H1 (cell line): ENCODE data around the gene RAB3D. TPM values are rescaled to one million over a fixed set of nuclear protein-coding genes. Genes with fewer than 3 reads are reported as not detected.

Experiments
- CTCF ChIA-PET: fragments of 300-600 bp; sonication (Branson Sonifier 250); formaldehyde crosslinking; loops from one replicate; lab custom pipeline; 2021; ENCODE audit not compliant: partially characterized antibody; lab: Charles Lee
- POLR2A ChIA-PET: fragments of 300-600 bp; sonication (Branson Sonifier 250); formaldehyde crosslinking; loops from one replicate; lab custom pipeline; 2021; ENCODE audit warnings: inconsistent platforms; ENCODE audit not compliant: partially characterized antibody; lab: Charles Lee
- DNase-seq, 2 experiments: peaks; one replicate each; pipeline versions ENCODE4 v3.0.0 to v3.0.0-alpha.2; 2010 to 2022; ENCODE audit warnings: low spot score in 2 of 2, low read depth in 1 of 2, mixed read lengths in 1 of 2
- FAIRE-seq: peaks from 2 replicates; lab custom pipeline; 2011; peaks lifted over from hg19 to GRCh38; lab: Jason Lieb, UNC
- H2AFZ ChIP-seq: 2 replicates; pipeline ENCODE4 v1.8.1; 2012; ENCODE audit warnings: low read length, inconsistent platforms
- H2AK5ac ChIP-seq: 2 replicates; pipeline ENCODE4 v1.6.1; 2013; ENCODE audit warnings: low read depth, low read length
- H2BK120ac ChIP-seq: replicated peaks from 2 replicates; pipeline ENCODE3; 2013; ENCODE audit warnings: low read depth, low read length, inconsistent platforms
- H2BK12ac ChIP-seq: 2 replicates; pipeline ENCODE4 v1.6.1; 2013; ENCODE audit warnings: low read depth, low read length
- H2BK15ac ChIP-seq: 2 replicates; pipeline ENCODE4 v1.6.1; 2013; ENCODE audit warnings: low read length
- H2BK20ac ChIP-seq: 2 replicates; pipeline ENCODE4 v1.6.1; 2013; ENCODE audit warnings: low read length
- H2BK5ac ChIP-seq: 2 replicates; pipeline ENCODE4 v1.6.1; 2013; ENCODE audit warnings: low read depth, low read length
- H3K14ac ChIP-seq: 2 replicates; pipeline ENCODE4 v1.6.1; 2013; ENCODE audit warnings: inconsistent platforms; ENCODE audit not compliant: insufficient read length
- H3K18ac ChIP-seq: 2 replicates; pipeline ENCODE4 v1.6.1; 2013; ENCODE audit warnings: low read length; ENCODE audit errors: extremely low read depth
- H3K23ac ChIP-seq: 2 replicates; pipeline ENCODE4 v1.6.1; 2013; ENCODE audit warnings: inconsistent platforms; ENCODE audit not compliant: insufficient read length
- H3K23me2 ChIP-seq: 2 replicates; pipeline ENCODE4 v1.6.1; 2013; ENCODE audit warnings: low read depth, low read length
- H3K27ac ChIP-seq: 2 replicates; pipeline ENCODE4 v1.6.1; 2011; ENCODE audit warnings: low read depth, low read length, inconsistent platforms
- H3K27me3 ChIP-seq, 4 experiments: replicated peaks in 1 of 4; 1 replicate in 1 of 4; 2 replicates in 3 of 4; pipeline versions ENCODE4 v1.6.1 to v1.8.1; 2011 to 2013; ENCODE audit warnings: low read length in 3 of 4, mild to moderate bottlenecking in 3 of 4, inconsistent platforms in 2 of 4, mixed read lengths in 2 of 4, moderate library complexity in 1 of 4; ENCODE audit not compliant: control insufficient read depth in 3 of 4, insufficient read depth in 3 of 4; ENCODE audit errors: extremely low read depth in 1 of 4
- H3K36me3 ChIP-seq, 4 experiments: 2 replicates each; pipeline versions ENCODE4 v1.6.1 to v1.8.1; 2011 to 2013; ENCODE audit warnings: mild to moderate bottlenecking in 4 of 4, low read length in 3 of 4, moderate library complexity in 2 of 4, control low read depth in 1 of 4, inconsistent platforms in 1 of 4; ENCODE audit not compliant: insufficient read depth in 4 of 4, control insufficient read depth in 2 of 4
- H3K4ac ChIP-seq: replicated peaks from 2 replicates; pipeline ENCODE3; 2013; ENCODE audit warnings: low read length, low read depth, mixed read lengths, inconsistent platforms; ENCODE audit not compliant: insufficient read length
- H3K4me1 ChIP-seq, 4 experiments: replicated peaks in 1 of 4; 1 replicate in 1 of 4; 2 replicates in 3 of 4; pipeline versions ENCODE4 v1.6.1 to v1.8.1; 2011 to 2013; ENCODE audit warnings: low read length in 3 of 4, inconsistent platforms in 2 of 4, mixed read lengths in 1 of 4; ENCODE audit not compliant: insufficient read depth in 4 of 4, control insufficient read depth in 3 of 4
- H3K4me2 ChIP-seq, 2 experiments: 2 replicates each; pipeline versions ENCODE4 v1.6.1 to v1.8.1; 2011 to 2013; ENCODE audit warnings: low read depth in 2 of 2, low read length in 2 of 2, control low read depth in 1 of 2, inconsistent platforms in 1 of 2, mild to moderate bottlenecking in 1 of 2; ENCODE audit not compliant: insufficient read depth in 1 of 2
- H3K4me3 ChIP-seq, 4 experiments: fragments of 200-600, 300-600 bp in 1 of 4; sonication (generic), shearing (Covaris generic), sonication (Bioruptor Twin) in 1 of 4; 2 replicates each; pipeline versions ENCODE4 v1.5.1 to v1.8.1; 2011 to 2016; ENCODE audit warnings: low read length in 4 of 4, low read depth in 3 of 4, control low read depth in 2 of 4, inconsistent platforms in 2 of 4, mild to moderate bottlenecking in 2 of 4, mixed read lengths in 1 of 4, moderate library complexity in 1 of 4; ENCODE audit not compliant: insufficient read depth in 2 of 4; ENCODE audit errors: extremely low read depth in 1 of 4
- H3K56ac ChIP-seq: replicated peaks from 2 replicates; pipeline ENCODE3; 2013; ENCODE audit warnings: low read depth, mild to moderate bottlenecking, mixed read lengths, low read length, inconsistent platforms; ENCODE audit not compliant: insufficient read length
- H3K79me1 ChIP-seq: 2 replicates; pipeline ENCODE4 v1.6.1; 2013; ENCODE audit warnings: low read depth, low read length, control low read depth
- H3K79me2 ChIP-seq, 2 experiments: 2 replicates each; pipeline versions ENCODE4 v1.6.1 to v1.8.1; 2012 to 2013; ENCODE audit warnings: low read length in 2 of 2, mild to moderate bottlenecking in 2 of 2, inconsistent platforms in 1 of 2; ENCODE audit not compliant: insufficient read depth in 2 of 2, control insufficient read depth in 1 of 2
- H3K9ac ChIP-seq, 4 experiments: replicated peaks in 1 of 4; 1 replicate in 1 of 4; 2 replicates in 3 of 4; pipeline versions ENCODE4 v1.6.1 to v1.8.1; 2011 to 2013; ENCODE audit warnings: low read depth in 3 of 4, low read length in 3 of 4, control low read depth in 2 of 4, mild to moderate bottlenecking in 2 of 4, moderate library complexity in 2 of 4, inconsistent platforms in 1 of 4; ENCODE audit errors: extremely low read depth in 1 of 4
- H3K9me3 ChIP-seq, 2 experiments: 2 replicates each; pipeline versions ENCODE4 v1.6.1 to v1.8.1; 2012 to 2013; ENCODE audit warnings: mild to moderate bottlenecking in 2 of 2, moderate library complexity in 2 of 2, control low read depth in 1 of 2, inconsistent platforms in 1 of 2, low read depth in 1 of 2, low read length in 1 of 2, mixed read lengths in 1 of 2; ENCODE audit not compliant: insufficient read depth in 2 of 2
- H4K20me1 ChIP-seq, 2 experiments: replicated peaks in 1 of 2; 2 replicates each; pipeline versions ENCODE3 to v1.8.1; 2011 to 2013; ENCODE audit warnings: inconsistent platforms in 2 of 2, low read length in 2 of 2, mild to moderate bottlenecking in 1 of 2; ENCODE audit not compliant: insufficient read depth in 2 of 2, control insufficient read depth in 1 of 2
- H4K5ac ChIP-seq: 2 replicates; pipeline ENCODE4 v1.6.1; 2013; ENCODE audit warnings: low read length, low read depth, mixed read lengths, inconsistent platforms; ENCODE audit not compliant: insufficient read length
- H4K8ac ChIP-seq: 2 replicates; pipeline ENCODE4 v1.8.0; 2013; ENCODE audit warnings: mild to moderate bottlenecking, moderate library complexity, low read length, inconsistent platforms; ENCODE audit not compliant: insufficient read depth; ENCODE audit errors: extremely low read depth
- H4K91ac ChIP-seq: replicated peaks from 2 replicates; pipeline ENCODE3; 2013; ENCODE audit warnings: low read length, mixed read lengths, inconsistent platforms; ENCODE audit not compliant: insufficient read length
- EGR1 ChIP-seq: IDR thresholded peaks from 2 replicates; pipeline ENCODE4 v1.6.1; 2011; ENCODE audit warnings: low read depth, low read length, borderline replicate concordance
- GTF2F1 ChIP-seq: IDR thresholded peaks from 2 replicates; pipeline ENCODE4 v1.6.1; 2012; ENCODE audit warnings: low read depth, low read length, improper control_type of control experiment, borderline replicate concordance
- HDAC6 ChIP-seq: IDR thresholded peaks from one replicate; pipeline ENCODE4 v1.7.1; 2012; ENCODE audit warnings: low read depth, mild to moderate bottlenecking, inconsistent platforms, low read length, moderate library complexity
- JUND ChIP-seq: IDR thresholded peaks from 2 replicates; pipeline ENCODE4 v1.6.1; 2011; ENCODE audit warnings: mild to moderate bottlenecking, improper control_type of control experiment, low read length
- KDM4A ChIP-seq: IDR thresholded peaks from one replicate; pipeline ENCODE4 v1.7.1; 2012; ENCODE audit warnings: low read depth, mild to moderate bottlenecking, moderate library complexity, low read length, inconsistent platforms; ENCODE audit not compliant: severe bottlenecking
- SAP30 ChIP-seq: fragments of 300-600 bp; sonication (generic); IDR thresholded peaks from 2 replicates; pipeline ENCODE4 v1.7.1; 2012; ENCODE audit warnings: low read length, moderate library complexity, mild to moderate bottlenecking, inconsistent platforms; ENCODE audit not compliant: insufficient read depth, insufficient replicate concordance
- SIN3A ChIP-seq, 2 experiments: IDR thresholded peaks in 1 of 2; conservative IDR thresholded peaks in 1 of 2; 2 replicates each; pipeline ENCODE4 v1.6.1; 2011 to 2012; ENCODE audit warnings: low read length in 2 of 2, improper control_type of control experiment in 1 of 2, low read depth in 1 of 2, mild to moderate bottlenecking in 1 of 2
- SP1 ChIP-seq: IDR thresholded peaks from 2 replicates; pipeline ENCODE4 v1.6.1; 2011; ENCODE audit warnings: low read depth, low read length
- SP2 ChIP-seq: IDR thresholded peaks from 2 replicates; pipeline ENCODE4 v1.6.1; 2012; ENCODE audit warnings: mild to moderate bottlenecking, low read length, inconsistent platforms
- TAF1 ChIP-seq: IDR thresholded peaks from 2 replicates; pipeline ENCODE4 v1.6.1; 2011; ENCODE audit warnings: mild to moderate bottlenecking, low read depth, low read length
- whole genome bisulfite sequencing, 2 experiments: shearing (Covaris generic) in 1 of 2; methylation state at CpG; one replicate each; pipeline versions ENCODE4 v1.1.6 to v1.1.7; 2013 to 2015; ENCODE audit warnings: low lambda C conversion rate in 2 of 2, mixed read lengths in 2 of 2, inconsistent platforms in 1 of 2, low coverage in 1 of 2, missing lambda C conversion rate in 1 of 2; ENCODE audit not compliant: insufficient replicate concordance in 2 of 2, insufficient coverage in 1 of 2, insufficient read length in 1 of 2; ENCODE audit errors: extremely low coverage in 1 of 2, missing lambda C conversion rate in 1 of 2; 5-methylcytosine and 5-hydroxymethylcytosine counted together
- polyA plus RNA-seq, 7 experiments: library from polyadenylated mRNA; depleted of rRNA in 3 of 7; stranded (reverse) in 5 of 7; unstranded in 2 of 7; fragments of >200 nt in 5 of 7; fragments of 200-250 nt in 2 of 7; gene quantifications; 1 replicate in 5 of 7; 2 replicates in 1 of 7; 4 replicates in 1 of 7; pipeline versions ENCODE4 v1.2.1 to v1.2.3, GENCODE V29; 2011 to 2013; ENCODE audit warnings: missing spikeins in 2 of 7, mixed read lengths in 2 of 7
- total RNA-seq: library from RNA; stranded (reverse); fragmentation: NEBNext Ultra II Directional; extraction: Animal tissue kit (Norgen Biotek cat#: 25700); gene quantifications from 2 replicates; pipeline ENCODE4 v1.2.1, GENCODE V29; 2021

The RAB3D gene
- total and polyA plus RNA-seq, 2 of the 8 experiments (the other 6 are each of a cell fraction or from before 2014, with no cell fraction given): 17.8 to 23.8 TPM

GRCh38 chr19:11290256-11290655, 49.2 kb downstream of the RAB3D start:
- no peaks in the 10 kb centered on the region for H3K79me1 ChIP-seq
- WGBS, 2 experiments: 81% methylated on average over 4 of the region's 4 CpGs; no CpG with 5 or more reads in 1 of the 2 experiments
- no peak for DNase-seq

More at GRCh38 chr19:11290256-11290655, 49.2 kb downstream of the RAB3D start:
- H3K9me3 ChIP-seq: no peaks in the 10 kb centered on the region
- peaks cover 0 to 3% (median 2%) of the 10 kb centered on the region in 4 experiments; a peak in 4 of 7 replicates for H3K4me1 ChIP-seq
- no peak overlapping the region for H2BK5ac ChIP-seq
- no peak overlapping the region for H3K23ac ChIP-seq
- no peak overlapping the region for H2BK15ac ChIP-seq
- no peak overlapping the region for H4K5ac ChIP-seq
- H3K4me3 ChIP-seq: no peak overlapping the region
- H3K18ac ChIP-seq: no peak overlapping the region
- H3K27me3 ChIP-seq: no peaks in the 10 kb centered on the region
- H3K4me2 ChIP-seq: no peak overlapping the region
- no peak overlapping the region for H3K56ac ChIP-seq
- H3K4ac ChIP-seq: no peak overlapping the region
- CTCF ChIA-PET: interaction anchor here (0.7 to 1.9 kb wide), 8 partner anchors 32 to 514 kb away, joined by 3 to 6 read pairs (median 4); no protein-coding TSS in a partner anchor
- H3K14ac ChIP-seq: no peak overlapping the region
- no peak overlapping the region for H2BK20ac ChIP-seq
- POLR2A ChIA-PET: interaction anchor here (0.7 kb wide), 1 partner anchor 261 kb away, joined by 4 read pairs; no protein-coding TSS in a partner anchor
- no peak overlapping the region for H4K8ac ChIP-seq
- no peak for TF ChIP-seq KDM4A
- TF ChIP-seq SP2: no peak
- TF ChIP-seq SP1: no peak
- no peak for TF ChIP-seq TAF1
- TF ChIP-seq HDAC6: no peak
- no peak for TF ChIP-seq SAP30
- TF ChIP-seq JUND: no peak
- no peak for TF ChIP-seq GTF2F1
- no peak for TF ChIP-seq SIN3A (conservative IDR thresholded peaks at IDR 0.05 in 1 of 2, IDR thresholded peaks at IDR 0.05 in 1 of 2; ENCODE audit: low read depth in 1 of 2, low read length in 2 of 2)
- TF ChIP-seq EGR1: no peak
- no peaks in the 10 kb centered on the region for H3K36me3 ChIP-seq
- H3K9ac ChIP-seq: no peak overlapping the region
- no peak overlapping the region for H4K91ac ChIP-seq
- H2BK12ac ChIP-seq: no peak overlapping the region
- no peak overlapping the region for H3K27ac ChIP-seq
- no peaks in the 10 kb centered on the region; the same call in 1 of the 2 replicates for H3K23me2 ChIP-seq
- no peak overlapping the region for H2BK120ac ChIP-seq
- no peaks in the 10 kb centered on the region for H3K79me2 ChIP-seq
- no peak for FAIRE-seq
- no peak overlapping the region for H2AK5ac ChIP-seq
- no peaks in the 10 kb centered on the region for H4K20me1 ChIP-seq
- no peak overlapping the region for H2AFZ ChIP-seq
